T-helper 1 cell treated with Interleukin-12 subunit alpha and Interleukin-12 subunit beta and Interleukin-4 antibody, amounts not matched to agents 30 μg/mL and 1 μg/mL, for 36 hours (primary cell): ENCODE results near the gene PPFIBP1.
"Not testable (repeated sequence)": the region's sequence is repeated elsewhere in the genome, so short reads cannot be mapped to it uniquely, and the experiment has no call there.

Experiments
- H3K27ac Mint-ChIP-seq: one replicate; pipeline ENCODE4 v1.8.0; 2021; ENCODE audit warnings: mild to moderate bottlenecking, mixed read lengths
- H3K27me3 Mint-ChIP-seq: one replicate; pipeline ENCODE4 v1.8.0; 2021; ENCODE audit warnings: low read depth, mixed read lengths
- H3K36me3 Mint-ChIP-seq: one replicate; pipeline ENCODE4 v1.8.0; 2021; ENCODE audit warnings: low read depth, mixed read lengths
- H3K4me1 Mint-ChIP-seq: one replicate; pipeline ENCODE4 v1.8.0; 2021; ENCODE audit warnings: low read depth, mixed read lengths
- H3K4me3 Mint-ChIP-seq: one replicate; pipeline ENCODE4 v1.8.0; 2021; ENCODE audit warnings: mild to moderate bottlenecking, moderate library complexity, mixed read lengths
- H3K9me3 Mint-ChIP-seq: one replicate; pipeline ENCODE4 v1.8.0; 2021; ENCODE audit warnings: mixed read lengths

The PPFIBP1 gene

DNA sequence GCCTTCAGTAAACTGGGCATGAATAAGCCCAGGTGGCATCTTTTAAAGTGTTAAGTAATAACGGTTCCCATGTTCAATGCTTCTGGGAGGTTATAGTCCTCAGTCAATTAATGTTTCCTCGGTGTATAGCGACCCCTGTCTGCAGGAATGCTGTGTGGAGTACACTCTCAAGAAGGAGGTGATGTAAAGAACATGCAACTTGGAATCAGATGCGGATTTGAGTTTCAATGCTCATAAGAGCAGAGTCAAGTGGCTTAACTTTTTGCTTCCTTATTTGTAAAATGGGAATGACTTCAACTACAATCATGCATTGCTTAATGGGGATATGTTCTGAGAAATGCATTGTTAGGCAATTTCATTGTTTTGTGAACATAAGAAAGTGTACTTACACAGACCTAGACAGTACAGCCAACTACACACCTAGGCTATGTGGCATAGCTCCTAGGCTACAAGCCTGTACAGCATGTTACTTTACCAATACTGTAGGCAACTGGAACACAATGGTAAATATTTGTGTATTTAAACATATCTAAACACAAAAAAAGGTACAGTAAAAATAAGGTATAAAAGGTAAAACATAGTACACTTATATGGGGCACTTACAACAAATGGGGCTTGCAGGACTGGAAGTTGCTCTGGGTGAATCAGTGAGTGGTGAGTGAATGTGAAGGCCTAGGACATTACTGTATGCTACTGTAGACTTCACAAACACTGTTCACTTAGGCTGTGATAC, 179.9 kb downstream of the PPFIBP1 start:
- Mint-ChIP-seq H3K27ac (no peak overlapping the region), H3K4me1 (peaks cover 3% of the 10 kb centered on the region), H3K36me3 (no peaks in the 10 kb centered on the region), H3K27me3 (peaks cover 15% of the 10 kb centered on the region), H3K4me3 (no peak overlapping the region), H3K9me3 (no peaks in the 10 kb centered on the region)

DNA sequence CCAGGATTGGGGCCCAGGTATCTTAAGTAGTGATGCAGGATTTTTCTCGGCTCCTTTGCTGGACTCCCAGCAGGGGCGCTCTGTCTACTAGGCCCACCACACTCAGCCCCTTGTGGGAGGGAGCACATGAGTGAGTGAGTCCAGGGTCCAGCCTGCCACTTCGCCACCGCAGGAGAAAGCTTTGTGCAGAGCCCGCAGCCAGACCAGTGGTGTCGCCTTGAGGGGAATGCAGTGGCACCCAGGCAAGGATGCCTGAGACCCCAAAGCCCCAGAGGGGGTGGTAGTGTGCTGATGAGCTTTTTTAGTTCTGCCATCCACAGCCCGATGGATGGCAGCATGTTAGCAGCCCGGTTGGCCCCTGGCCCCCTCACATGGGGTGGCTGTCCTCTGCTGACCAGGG, 181.3 kb downstream of the PPFIBP1 start:
- H3K27me3 Mint-ChIP-seq, result peaks cover 15% of the 10 kb centered on the region
- H3K27ac Mint-ChIP-seq, result no peak overlapping the region
- peaks cover 4% of the 10 kb centered on the region for H3K4me1 Mint-ChIP-seq
- H3K4me3 Mint-ChIP-seq, result no peak overlapping the region
- H3K9me3 Mint-ChIP-seq, result no peaks in the 10 kb centered on the region
- H3K36me3 Mint-ChIP-seq, result no peaks in the 10 kb centered on the region

DNA sequence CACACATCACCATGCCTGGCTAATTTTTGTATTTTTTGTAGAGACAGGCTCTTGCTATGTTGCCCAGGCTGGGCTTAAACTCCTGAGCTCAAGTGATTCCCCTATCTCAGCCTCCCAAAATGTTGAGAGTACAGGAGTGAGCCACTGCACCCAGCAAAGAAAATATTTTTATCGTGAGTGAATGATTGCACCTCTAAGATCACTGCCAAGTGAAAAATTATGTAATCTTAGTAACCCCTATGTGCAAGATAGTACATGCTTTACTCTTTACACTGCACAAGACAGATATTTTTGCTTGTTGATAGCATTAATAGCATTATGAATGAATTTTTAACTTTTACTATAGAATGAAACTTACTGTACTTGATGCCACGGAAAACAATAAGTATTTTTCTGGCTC, 183.2 kb downstream of the PPFIBP1 start:
- no peaks in the 10 kb centered on the region for H3K9me3 Mint-ChIP-seq
- H3K36me3 Mint-ChIP-seq, result peaks cover 8% of the 10 kb centered on the region
- peaks cover 15% of the 10 kb centered on the region for H3K27me3 Mint-ChIP-seq
- no peak overlapping the region for H3K27ac Mint-ChIP-seq
- no peak overlapping the region for H3K4me3 Mint-ChIP-seq
- H3K4me1 Mint-ChIP-seq, result peaks cover 13% of the 10 kb centered on the region

DNA sequence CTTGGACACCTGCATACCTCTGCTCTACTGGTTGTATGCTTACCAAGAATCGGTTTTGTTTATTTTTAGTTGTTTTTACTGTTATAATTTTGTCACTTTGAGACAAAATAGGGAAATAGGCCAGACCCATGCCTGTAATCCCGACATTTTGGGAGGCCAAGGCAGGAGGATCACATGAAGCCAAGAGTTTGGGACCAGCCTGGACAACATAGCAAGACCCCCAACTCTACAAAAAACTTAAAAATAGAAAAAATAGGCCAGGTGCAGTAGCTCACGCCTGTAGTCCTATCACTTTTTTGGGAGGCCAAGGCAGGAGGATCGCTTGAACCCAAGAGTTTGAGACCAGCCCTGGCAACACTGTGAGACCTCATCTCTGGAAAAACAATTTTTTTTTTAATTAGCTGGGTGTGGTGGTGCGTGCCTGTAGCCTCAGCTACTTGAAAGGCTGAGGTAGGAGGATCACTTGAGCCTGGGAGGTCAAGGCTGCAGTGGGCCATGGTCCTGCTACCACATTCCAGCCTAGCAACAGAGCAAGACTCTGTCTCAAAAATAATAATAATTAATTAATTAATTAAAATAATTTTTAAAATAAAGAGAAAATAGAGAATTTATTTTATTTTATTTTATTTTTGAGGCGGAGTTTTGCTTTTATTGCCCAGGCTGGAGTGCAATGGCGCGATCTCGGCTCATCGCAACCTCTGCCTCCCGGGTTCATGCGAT, 185.4 kb downstream of the PPFIBP1 start:
- H3K4me1 Mint-ChIP-seq, result peaks cover 17% of the 10 kb centered on the region
- H3K9me3 Mint-ChIP-seq, result no peaks in the 10 kb centered on the region
- H3K27ac Mint-ChIP-seq, result no peak overlapping the region
- no peak overlapping the region for H3K4me3 Mint-ChIP-seq
- peaks cover 15% of the 10 kb centered on the region for H3K27me3 Mint-ChIP-seq
- peaks cover 13% of the 10 kb centered on the region for H3K36me3 Mint-ChIP-seq

DNA sequence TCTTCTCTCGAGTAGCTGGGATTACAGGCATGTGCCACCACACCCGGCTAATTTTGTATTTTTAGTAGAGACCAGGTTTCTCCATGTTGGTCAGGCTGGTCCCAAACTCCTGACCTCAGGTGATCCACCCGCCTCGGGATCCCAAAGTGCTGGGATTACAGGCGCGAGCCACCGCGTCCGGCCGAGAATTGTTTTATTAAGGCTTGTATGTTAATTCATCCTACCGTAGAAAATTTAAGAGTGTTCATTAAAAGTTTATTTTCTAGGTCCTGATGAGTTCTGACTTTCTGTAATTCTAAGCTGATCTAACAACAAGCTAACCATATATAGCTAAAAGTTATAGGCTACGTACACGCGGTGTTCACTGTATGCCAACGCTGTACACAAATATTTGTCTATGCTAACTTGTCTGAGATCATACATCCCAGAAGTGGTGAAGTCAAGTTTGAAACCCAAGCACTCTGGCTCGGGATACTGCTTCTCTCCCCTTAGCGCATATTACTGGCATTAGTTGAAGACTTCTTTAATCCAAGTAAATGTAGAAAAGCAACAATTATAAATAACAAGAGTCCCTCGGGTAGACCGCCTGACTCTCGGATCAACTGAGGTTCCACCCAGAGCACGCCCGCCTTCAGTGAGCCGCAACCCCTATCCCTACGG, 186.1 kb downstream of the PPFIBP1 start:
- H3K4me3 Mint-ChIP-seq, result peak overlapping the region; percentile 94
- H3K27ac Mint-ChIP-seq, result peak overlapping the region; percentile 94
- peaks cover 17% of the 10 kb centered on the region for H3K4me1 Mint-ChIP-seq
- peaks cover 18% of the 10 kb centered on the region for H3K36me3 Mint-ChIP-seq
- H3K9me3 Mint-ChIP-seq, result no peaks in the 10 kb centered on the region
- H3K27me3 Mint-ChIP-seq, result peaks cover 15% of the 10 kb centered on the region

DNA sequence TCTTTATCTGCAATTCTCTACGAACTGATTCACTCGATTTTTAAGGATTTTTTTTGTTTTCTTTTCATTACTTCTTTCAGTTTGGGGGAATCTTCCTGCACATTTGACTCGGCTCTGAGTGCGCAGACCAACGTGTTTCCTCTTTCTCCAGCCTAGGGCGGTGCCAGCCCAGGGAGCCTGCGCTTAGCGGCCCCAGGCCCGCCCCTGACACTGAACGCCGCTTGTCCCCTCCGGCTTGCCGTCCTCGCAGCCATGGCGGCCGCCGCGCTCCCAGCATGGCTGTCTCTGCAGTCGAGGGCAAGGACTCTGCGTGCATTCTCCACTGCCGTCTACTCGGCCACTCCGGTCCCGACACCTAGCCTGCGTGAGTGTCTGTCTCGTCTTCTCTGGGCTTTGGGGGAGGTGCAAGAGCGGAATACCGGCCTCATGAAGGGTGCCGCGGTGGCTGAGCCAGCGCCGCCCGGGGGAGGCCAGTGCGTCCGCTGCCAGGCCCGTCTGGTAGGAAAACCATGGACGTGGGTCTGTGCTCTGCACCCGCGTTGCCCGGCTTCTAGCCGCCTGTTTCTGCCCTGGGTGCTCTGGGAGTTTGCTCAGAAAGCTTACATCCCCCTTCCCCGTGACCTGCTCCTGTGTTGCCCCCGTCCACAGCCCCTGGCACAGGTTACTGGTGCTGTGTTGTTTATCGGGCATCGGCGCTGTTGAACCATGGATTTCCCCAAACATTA, 186.7 kb downstream of the PPFIBP1 start, which contains the start of gene MRPS35:
TSS of gene MRPS35 (plus strand) at position 241 of the 725 bp plus-strand sequence. CDS start at position 253, 12 bp downstream.
- Mint-ChIP-seq H3K9me3 (no peaks in the 10 kb centered on the region), H3K4me3 (peak within 1 kb of the TSS; percentile 94), H3K4me1 (peaks cover 17% of the 10 kb centered on the region), H3K27me3 (peaks cover 15% of the 10 kb centered on the region), H3K36me3 (peaks cover 18% of the 10 kb centered on the region), H3K27ac (peak within 1 kb of the TSS; percentile 94)

DNA sequence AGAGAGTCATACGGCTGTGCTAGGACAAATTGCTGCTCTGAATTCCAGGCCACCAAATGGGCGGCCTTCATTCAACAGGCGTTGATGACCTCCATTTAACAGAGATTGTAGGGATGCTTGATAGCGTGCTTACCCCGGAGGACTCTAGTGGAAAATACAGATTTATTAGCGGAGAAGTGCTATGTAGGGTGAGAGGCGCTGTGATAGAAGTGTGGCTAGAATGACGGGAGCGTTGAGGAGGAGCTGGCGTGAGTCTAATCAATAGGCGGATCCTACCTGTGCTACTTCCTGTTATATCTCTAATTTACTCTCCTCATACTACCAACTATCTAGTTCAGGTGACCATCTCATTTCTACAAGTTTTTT, 187.3 kb downstream of the PPFIBP1 start:
- peaks cover 15% of the 10 kb centered on the region for H3K27me3 Mint-ChIP-seq
- peak overlapping the region; percentile 94 for H3K27ac Mint-ChIP-seq
- no peaks in the 10 kb centered on the region for H3K9me3 Mint-ChIP-seq
- peaks cover 20% of the 10 kb centered on the region for H3K36me3 Mint-ChIP-seq
- H3K4me3 Mint-ChIP-seq, result peak overlapping the region; percentile 94
- peaks cover 17% of the 10 kb centered on the region for H3K4me1 Mint-ChIP-seq

DNA sequence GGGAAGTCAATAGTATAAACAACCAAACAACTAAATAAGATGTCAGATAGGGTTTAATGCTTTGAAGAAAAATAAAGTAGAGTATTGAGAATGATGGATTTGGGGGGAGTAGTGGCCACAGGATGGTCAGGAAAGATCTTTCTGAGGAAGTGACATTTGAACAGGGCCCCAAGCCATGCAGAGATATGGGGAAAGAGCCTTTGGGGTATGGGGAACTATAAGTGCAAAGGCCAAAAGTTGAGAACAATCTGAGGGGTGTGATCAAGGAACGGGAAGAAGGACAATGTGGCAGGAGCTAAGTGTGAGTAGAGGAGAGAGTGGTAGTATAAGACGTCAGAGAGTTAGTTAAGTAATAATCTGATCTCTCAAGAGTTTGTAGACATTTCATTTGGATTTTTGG, 188.0 kb downstream of the PPFIBP1 start:
- H3K27ac Mint-ChIP-seq, result peak overlapping the region; percentile 3
- peaks cover 17% of the 10 kb centered on the region for H3K4me1 Mint-ChIP-seq
- H3K4me3 Mint-ChIP-seq, result peak overlapping the region; percentile 94
- no peaks in the 10 kb centered on the region for H3K9me3 Mint-ChIP-seq
- H3K36me3 Mint-ChIP-seq, result peaks cover 20% of the 10 kb centered on the region
- peaks cover 15% of the 10 kb centered on the region for H3K27me3 Mint-ChIP-seq

DNA sequence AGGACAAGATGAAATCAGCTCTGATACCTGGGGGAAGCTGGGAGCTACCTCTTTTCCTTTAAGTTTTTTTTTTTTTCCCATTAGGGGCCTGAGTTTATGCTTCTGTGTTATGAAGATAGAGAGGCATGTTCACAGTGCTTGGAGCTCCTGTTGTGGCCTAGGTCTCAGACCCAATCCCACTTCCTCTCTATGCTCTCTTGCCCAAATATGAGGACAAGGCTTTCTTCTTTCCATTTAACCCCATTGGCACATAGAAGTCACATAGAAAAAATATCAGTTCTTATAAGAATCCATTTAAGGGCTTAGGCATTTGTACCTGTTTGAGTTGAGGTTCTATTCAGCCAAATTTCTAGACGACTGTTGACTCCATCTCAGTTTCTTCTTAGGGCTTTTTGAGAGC, 199.2 kb downstream of the PPFIBP1 start:
- no peak overlapping the region for H3K27ac Mint-ChIP-seq
- H3K4me1 Mint-ChIP-seq, result peaks cover 7% of the 10 kb centered on the region
- no peaks in the 10 kb centered on the region for H3K27me3 Mint-ChIP-seq
- H3K9me3 Mint-ChIP-seq, result no peaks in the 10 kb centered on the region
- H3K36me3 Mint-ChIP-seq, result peaks cover 13% of the 10 kb centered on the region
- H3K4me3 Mint-ChIP-seq, result no peak overlapping the region

DNA sequence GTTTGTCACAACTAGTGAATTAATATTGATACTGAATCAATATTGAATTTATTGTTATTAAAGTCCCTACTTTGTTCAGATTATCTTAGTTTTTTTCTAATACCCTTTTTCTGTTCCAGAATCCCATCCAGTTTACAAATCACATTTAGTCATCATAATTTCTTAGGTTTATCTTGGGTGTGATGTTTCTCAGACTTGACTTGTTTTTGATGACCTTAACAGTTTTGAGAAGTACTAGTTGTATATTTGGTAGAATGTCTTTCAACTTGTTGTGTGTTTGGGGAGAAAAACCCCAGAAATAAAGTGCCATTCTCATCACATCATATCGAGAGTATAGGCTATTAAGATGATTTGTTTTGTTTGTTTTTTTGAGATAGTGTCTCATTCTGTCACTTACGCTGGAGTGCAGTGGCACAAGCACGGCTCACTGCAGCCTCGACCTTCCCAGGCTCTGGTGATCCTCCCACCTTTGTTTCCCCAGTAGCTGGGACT, 206.1 kb downstream of the PPFIBP1 start:
- H3K9me3 Mint-ChIP-seq, result no peaks in the 10 kb centered on the region
- peaks cover 16% of the 10 kb centered on the region for H3K36me3 Mint-ChIP-seq
- no peaks in the 10 kb centered on the region for H3K27me3 Mint-ChIP-seq
- no peaks in the 10 kb centered on the region for H3K4me1 Mint-ChIP-seq
- no peak overlapping the region for H3K4me3 Mint-ChIP-seq
- no peak overlapping the region for H3K27ac Mint-ChIP-seq

DNA sequence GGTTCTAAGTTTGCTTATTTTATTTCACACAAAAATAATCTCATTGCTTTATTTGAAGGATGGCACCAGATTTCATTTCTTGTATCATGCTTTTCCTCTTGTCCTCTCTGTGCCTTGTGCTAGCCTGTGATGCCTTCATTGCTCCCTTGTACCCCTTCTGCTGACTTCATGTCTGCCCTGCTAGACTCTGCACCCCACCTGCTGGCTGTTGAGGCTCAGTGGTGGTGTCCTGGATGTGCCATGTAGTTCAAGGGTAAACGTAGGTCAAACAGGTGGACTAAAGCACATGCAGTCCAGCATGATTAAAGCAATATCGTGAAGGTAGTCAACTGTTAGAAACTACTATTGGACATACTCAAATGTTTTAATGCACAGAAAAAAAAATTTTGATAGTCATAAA, 208.3 kb downstream of the PPFIBP1 start:
- no peak overlapping the region for H3K27ac Mint-ChIP-seq
- no peaks in the 10 kb centered on the region for H3K4me1 Mint-ChIP-seq
- H3K36me3 Mint-ChIP-seq, result peaks cover 16% of the 10 kb centered on the region
- no peak overlapping the region for H3K4me3 Mint-ChIP-seq
- H3K9me3 Mint-ChIP-seq, result no peaks in the 10 kb centered on the region
- no peaks in the 10 kb centered on the region for H3K27me3 Mint-ChIP-seq

DNA sequence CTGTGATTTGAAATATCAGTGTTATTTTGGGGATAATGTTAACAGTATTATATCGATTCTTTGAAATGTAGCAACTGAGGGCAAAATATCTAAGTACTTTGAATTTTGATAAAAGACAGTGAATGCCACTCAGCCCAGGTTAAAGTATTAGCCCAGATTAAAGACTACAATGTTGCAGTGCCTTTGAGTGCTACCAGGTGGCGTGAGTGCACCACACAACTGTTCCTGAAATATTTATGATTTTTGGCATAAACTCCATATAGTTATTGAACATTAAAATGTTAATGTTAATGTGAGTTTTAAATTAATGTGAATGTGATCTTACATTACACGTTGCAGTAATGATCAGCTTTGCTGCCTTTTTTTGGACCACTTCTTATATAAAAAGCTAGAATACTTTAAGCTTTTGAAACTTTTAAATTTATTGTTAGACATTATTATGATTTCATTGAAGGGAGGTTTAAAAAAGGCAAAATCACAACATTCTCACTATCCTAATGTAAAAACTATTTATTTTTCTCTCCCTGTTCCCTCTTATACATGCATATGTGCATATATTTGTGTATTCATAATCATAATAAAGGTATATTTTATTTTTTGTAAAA, 209.1 kb downstream of the PPFIBP1 start:
- Mint-ChIP-seq H3K36me3 (peaks cover 19% of the 10 kb centered on the region), H3K27ac (no peak overlapping the region), H3K4me1 (no peaks in the 10 kb centered on the region), H3K27me3 (no peaks in the 10 kb centered on the region), H3K9me3 (no peaks in the 10 kb centered on the region), H3K4me3 (no peak overlapping the region)

DNA sequence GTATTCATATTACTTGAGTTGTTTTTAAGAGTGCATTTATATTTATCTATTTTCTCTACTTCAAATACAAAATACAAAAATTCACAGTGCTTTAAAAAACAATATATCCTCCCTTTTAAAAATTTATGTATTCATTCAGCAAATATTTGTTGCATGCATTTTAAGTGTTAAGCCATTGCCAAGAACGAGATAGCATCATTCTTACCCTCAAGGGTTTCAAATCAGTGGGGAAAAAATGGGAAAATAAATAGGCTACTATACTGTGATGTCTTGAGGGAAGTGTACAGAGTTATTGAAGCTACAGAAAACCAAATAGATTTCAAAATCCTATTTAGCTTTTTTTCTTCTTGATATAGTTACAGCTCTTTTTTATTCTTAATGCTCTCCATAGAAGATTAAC, 209.8 kb downstream of the PPFIBP1 start:
- Mint-ChIP-seq H3K4me3 (no peak overlapping the region), H3K9me3 (no peaks in the 10 kb centered on the region), H3K27me3 (no peaks in the 10 kb centered on the region), H3K4me1 (peaks cover 1% of the 10 kb centered on the region), H3K27ac (no peak overlapping the region), H3K36me3 (peaks cover 21% of the 10 kb centered on the region)

DNA sequence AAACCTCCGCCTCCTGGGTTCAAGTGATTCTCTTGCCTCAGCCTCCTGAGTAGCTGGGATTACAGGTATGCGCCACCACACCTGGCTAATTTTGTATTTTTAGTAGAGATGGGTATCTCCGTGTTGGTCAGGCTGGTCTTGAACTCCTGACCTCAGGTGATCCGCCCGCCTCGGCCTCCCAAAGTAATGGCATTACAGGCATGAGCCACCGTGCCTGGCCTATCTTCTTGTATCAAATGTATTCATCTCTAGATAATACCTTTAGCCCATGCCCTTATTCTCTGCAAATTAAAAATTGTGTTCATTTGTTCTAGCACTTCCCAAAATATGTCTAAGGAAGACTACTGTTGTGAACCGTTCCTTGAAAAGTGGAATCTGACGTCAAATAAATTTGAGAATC, 210.3 kb downstream of the PPFIBP1 start:
- not testable (repeated sequence) for H3K27me3 Mint-ChIP-seq, H3K4me1 Mint-ChIP-seq, H3K4me3 Mint-ChIP-seq, H3K27ac Mint-ChIP-seq, H3K9me3 Mint-ChIP-seq
- H3K36me3 Mint-ChIP-seq, result peaks cover 21% of the 10 kb centered on the region
